GM20000 (cell line): ENCODE results near the gene ROR1.
"Not testable (repeated sequence)": the region's sequence is repeated elsewhere in the genome, so short reads cannot be mapped to it uniquely, and the experiment has no call there.

Experiments
- DNase-seq: peaks from one replicate; pipeline ENCODE4 v3.0.0; 2012; ENCODE audit warnings: low spot score
- CTCF ChIP-seq: IDR thresholded peaks from 2 replicates; pipeline ENCODE4 v1.5.1; 2012; ENCODE audit warnings: mild to moderate bottlenecking, control low read depth; ENCODE audit errors: extremely low read depth, missing control alignments

The ROR1 gene

GRCh38 chr1:63782982-63783381, 9.2 kb downstream of the ROR1 start:
- TF ChIP-seq CTCF: no peak
- no peak for DNase-seq

GRCh38 chr1:63784083-63784482, 10.3 kb downstream of the ROR1 start:
- DNase-seq: no peak
- TF ChIP-seq CTCF: no peak

GRCh38 chr1:63784489-63785390, 10.9 kb downstream of the ROR1 start:
- DNase-seq: no peak
- no peak for TF ChIP-seq CTCF

- not testable (repeated sequence) for DNase-seq
Measured at GRCh38 chr1:63787270-63787669, 13.5 kb downstream of the ROR1 start.

GRCh38 chr1:63787875-63788274, 14.1 kb downstream of the ROR1 start:
- no peak for DNase-seq
- no peak for TF ChIP-seq CTCF

GRCh38 chr1:63789856-63790605, 16.2 kb downstream of the ROR1 start:
- no peak for DNase-seq

GRCh38 chr1:63790989-63791388, 17.2 kb downstream of the ROR1 start:
- TF ChIP-seq CTCF: no peak
- no peak for DNase-seq

More at GRCh38 chr1:63789856-63790605, 16.2 kb downstream of the ROR1 start:
- TF ChIP-seq CTCF: no peak
